ENCODE measurements around the gene C11orf97.
A peak's percentile ranks its signal among the peaks of the same experiment; 100 is the strongest.
"Not testable (repeated sequence)": the region's sequence is repeated elsewhere in the genome, so short reads cannot be mapped to it uniquely, and the experiment has no call there.

C11orf97 gene

GRCh38 chr11:94545264-94546161, 33.3 kb downstream of the C11orf97 start:
- H3K4me3 ChIP-seq (ENCODE audit: control insufficient read depth, low read depth, low read length): peak overlapping the region; percentile 48
- DNase-seq (ENCODE audit: low read depth): no peak
- no peak for TF ChIP-seq CTCF (IDR thresholded peaks at IDR 0.05; ENCODE audit: control insufficient read depth, insufficient read depth, low read depth, low read length, missing control alignments)

GRCh38 chr11:94546162-94546470, 33.9 kb downstream of the C11orf97 start:
- no peak for TF ChIP-seq CTCF (IDR thresholded peaks at IDR 0.05; ENCODE audit: control insufficient read depth, insufficient read depth, low read depth, low read length, missing control alignments)

GRCh38 chr11:94546886-94547285, 34.6 kb downstream of the C11orf97 start:
- no peak for TF ChIP-seq CTCF (IDR thresholded peaks at IDR 0.05; ENCODE audit: control insufficient read depth, insufficient read depth, low read depth, low read length, missing control alignments)
- DNase-seq (ENCODE audit: low read depth): no peak
- no peak overlapping the region for H3K4me3 ChIP-seq (ENCODE audit: control insufficient read depth, low read depth, low read length)

More at GRCh38 chr11:94546162-94546470, 33.9 kb downstream of the C11orf97 start:
- DNase-seq (ENCODE audit: low read depth): no peak
- no peak overlapping the region; the same call in 1 of the 2 replicates for H3K4me3 ChIP-seq (ENCODE audit: control insufficient read depth, low read depth, low read length)

- no peak for TF ChIP-seq CTCF (IDR thresholded peaks at IDR 0.05; ENCODE audit: control insufficient read depth, insufficient read depth, low read depth, low read length, missing control alignments)
- H3K4me3 ChIP-seq (ENCODE audit: control insufficient read depth, low read depth, low read length): no peak overlapping the region
- no peak for DNase-seq (ENCODE audit: low read depth)
These were observed 36.9 kb downstream of the C11orf97 start for GRCh38 chr11:94549146-94549545.

GRCh38 chr11:94550513-94550912, 38.3 kb downstream of the C11orf97 start:
- no peak overlapping the region for H3K4me3 ChIP-seq (ENCODE audit: control insufficient read depth, low read depth, low read length)
- no peak for DNase-seq (ENCODE audit: low read depth)
- no peak for TF ChIP-seq CTCF (IDR thresholded peaks at IDR 0.05; ENCODE audit: control insufficient read depth, insufficient read depth, low read depth, low read length, missing control alignments)

DNA sequence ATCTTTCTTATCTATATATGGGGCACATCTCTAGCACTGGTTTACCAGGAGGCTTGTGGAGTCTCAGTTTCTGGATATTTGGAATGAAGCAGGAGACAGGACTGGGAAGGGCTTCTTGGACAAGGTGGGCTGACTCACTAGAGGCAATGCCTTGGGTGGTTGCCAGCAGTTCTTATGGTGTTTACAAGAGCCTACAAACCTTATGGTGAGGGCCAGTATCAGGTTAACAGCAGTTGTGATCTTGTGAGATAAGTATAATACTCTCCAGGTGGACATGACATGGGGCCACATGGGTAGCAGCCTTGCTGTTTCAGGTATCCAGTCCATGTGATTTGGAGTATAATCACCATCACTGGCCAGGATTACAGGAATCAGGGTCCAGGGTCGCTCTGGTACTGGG, 41.7 kb downstream of the C11orf97 start:
- no peak for DNase-seq (ENCODE audit: low read depth)
- no peak overlapping the region for H3K4me3 ChIP-seq (ENCODE audit: control insufficient read depth, low read depth, low read length)
- TF ChIP-seq CTCF (IDR thresholded peaks at IDR 0.05; ENCODE audit: control insufficient read depth, insufficient read depth, low read depth, low read length, missing control alignments): no peak

GRCh38 chr11:94555752-94556329, 43.6 kb downstream of the C11orf97 start:
- not testable (repeated sequence) for H3K4me3 ChIP-seq (ENCODE audit: control insufficient read depth, low read depth, low read length); DNase-seq (ENCODE audit: low read depth)
